GM12801 (cell line): Measurements from ENCODE around the gene RAD17.

Source experiments
- CTCF ChIP-seq: IDR thresholded peaks from one replicate; pipeline ENCODE4 v1.5.1; 2011; ENCODE audit warnings: control low read depth; ENCODE audit not compliant: insufficient read length; ENCODE audit errors: extremely low read depth

The RAD17 gene

GRCh38 chr5:69444127-69444754 is 74.6 kb downstream of the RAD17 start:
- TF ChIP-seq CTCF: no peak

DNA sequence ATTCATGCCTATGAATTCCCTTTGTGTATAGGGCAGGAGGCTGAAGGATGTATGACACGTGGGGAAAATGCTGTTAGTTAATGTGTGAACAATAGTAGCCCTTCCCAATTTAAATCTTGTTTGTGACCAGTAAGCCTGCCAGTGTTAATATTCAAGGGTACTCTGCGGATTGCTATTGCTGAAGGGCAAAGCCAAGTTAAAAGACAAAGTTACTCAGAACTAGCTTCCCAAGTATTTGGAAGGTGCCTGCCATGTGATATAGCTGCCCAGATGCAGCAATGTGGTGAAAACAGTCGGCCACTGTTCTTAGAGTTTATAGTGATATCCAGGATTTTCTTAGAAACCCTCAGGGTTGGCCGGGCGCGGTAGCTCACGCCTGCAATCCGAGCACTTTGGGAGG is 79.9 kb downstream of the RAD17 start:
- TF ChIP-seq CTCF: no peak

GRCh38 chr5:69450116-69450515 is 80.5 kb downstream of the RAD17 start:
- no peak for TF ChIP-seq CTCF

- TF ChIP-seq CTCF: no peak
These were observed 82.5 kb downstream of the RAD17 start for GRCh38 chr5:69451941-69452647.

GRCh38 chr5:69454460-69455249 is 85.0 kb downstream of the RAD17 start:
- TF ChIP-seq CTCF: no peak

- TF ChIP-seq CTCF: no peak
These were observed 92.6 kb downstream of the RAD17 start for GRCh38 chr5:69462170-69462569.
